Cardiac muscle cell (in vitro differentiated cells and primary cell): Measurements from ENCODE around the gene MBOAT7. TPM values are rescaled to one million over a fixed set of nuclear protein-coding genes. Genes with fewer than 3 reads are reported as not detected.

ENCODE experiments used
- DNase-seq, 2 donors: peaks; one replicate each; pipeline versions ENCODE4 v3.0.0 to v3.0.0-alpha.2; 2010 to 2017; ENCODE audit warnings: low read depth in 1 of 2, low spot score in 1 of 2
- H3K27ac ChIP-seq: fragments of 200-600 bp; sonication (generic); 2 replicates; pipeline ENCODE4 v1.5.1; 2016
- H3K27me3 ChIP-seq: fragments of 200-600 bp; sonication (generic); 2 replicates; pipeline ENCODE4 v1.6.0; 2016; ENCODE audit warnings: control low read depth
- H3K36me3 ChIP-seq: fragments of 200-600 bp; sonication (generic); 2 replicates; pipeline ENCODE4 v1.5.1; 2016; ENCODE audit warnings: control low read depth
- H3K4me1 ChIP-seq: fragments of 200-600 bp; sonication (generic); 2 replicates; pipeline ENCODE4 v1.8.1; 2017; ENCODE audit warnings: low read depth, mild to moderate bottlenecking, mixed run types
- H3K4me3 ChIP-seq: fragments of 200-600 bp; sonication (generic); 2 replicates; pipeline ENCODE4 v1.5.1; 2016; ENCODE audit warnings: mild to moderate bottlenecking
- H3K9me3 ChIP-seq: fragments of 200-600 bp; sonication (generic); 2 replicates; pipeline ENCODE4 v1.5.1; 2017; ENCODE audit warnings: low read depth, mild to moderate bottlenecking, control low read depth
- polyA plus RNA-seq: library from polyadenylated mRNA; unstranded; fragments of >200 nt; fragmentation: Nextera tagmentation; extraction: Ambion mirVana; gene quantifications from 2 replicates; pipeline ENCODE4 v1.2.1, GENCODE V29; 2016
- total RNA-seq: library from RNA; depleted of rRNA; stranded (reverse); fragments of >200 nt; gene quantifications from 2 replicates; pipeline ENCODE4 v1.2.3, GENCODE V29; 2016
- TF ChIP-seq, protein P1 (sequence below): IDR thresholded peaks from 2 replicates; pipeline ENCODE4 v1.5.1; 2012; ENCODE audit warnings: low read depth, mild to moderate bottlenecking, low read length

Gene MBOAT7
- total and polyA plus RNA-seq, 2 experiments from 2014 or later = 118 to 131 TPM

DNA sequence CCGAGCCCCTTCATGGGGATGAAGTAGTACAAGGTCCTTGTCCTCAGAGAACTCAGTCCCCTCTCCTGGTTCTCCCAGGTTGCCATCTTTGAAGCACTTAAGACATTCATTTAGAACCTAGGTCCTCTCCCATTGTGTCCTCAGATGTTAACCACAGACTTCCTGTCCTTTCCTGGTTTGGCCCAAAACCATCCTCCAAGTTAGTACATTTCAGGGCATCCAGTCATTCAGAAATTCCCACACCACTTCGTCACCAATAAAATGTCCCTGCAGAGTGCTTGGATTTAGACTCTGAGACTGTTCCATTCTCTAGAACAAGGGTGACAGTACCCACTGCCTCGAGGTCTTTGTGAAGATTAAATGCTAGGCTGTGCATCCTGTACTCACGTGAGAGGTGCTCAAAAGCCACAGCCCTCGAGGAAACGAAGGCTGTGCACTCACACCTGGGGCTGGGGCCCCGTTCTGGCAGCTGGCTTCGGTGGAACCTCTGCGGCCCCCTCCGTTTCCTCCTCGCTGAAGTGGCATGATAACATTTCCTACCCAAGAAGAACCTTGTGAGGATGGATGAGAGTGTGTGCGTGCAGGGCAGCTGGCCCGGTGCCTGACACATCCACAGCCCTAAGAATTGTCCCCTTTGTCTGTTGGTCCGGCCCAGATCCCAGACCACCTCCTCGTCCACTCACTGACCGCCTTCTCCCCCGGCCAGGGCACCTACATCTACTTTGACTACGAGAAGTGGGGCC is 34.6 kb downstream of the MBOAT7 start:
- Histone ChIP-seq H3K27ac (peak overlapping the region; percentile 49), H3K4me3 (no peak overlapping the region), H3K27me3 (no peaks in the 10 kb centered on the region), H3K4me1 (peaks cover 5% of the 10 kb centered on the region), H3K9me3 (no peaks in the 10 kb centered on the region), H3K36me3 (peaks cover 48% of the 10 kb centered on the region)
- TF ChIP-seq, protein P1, sequence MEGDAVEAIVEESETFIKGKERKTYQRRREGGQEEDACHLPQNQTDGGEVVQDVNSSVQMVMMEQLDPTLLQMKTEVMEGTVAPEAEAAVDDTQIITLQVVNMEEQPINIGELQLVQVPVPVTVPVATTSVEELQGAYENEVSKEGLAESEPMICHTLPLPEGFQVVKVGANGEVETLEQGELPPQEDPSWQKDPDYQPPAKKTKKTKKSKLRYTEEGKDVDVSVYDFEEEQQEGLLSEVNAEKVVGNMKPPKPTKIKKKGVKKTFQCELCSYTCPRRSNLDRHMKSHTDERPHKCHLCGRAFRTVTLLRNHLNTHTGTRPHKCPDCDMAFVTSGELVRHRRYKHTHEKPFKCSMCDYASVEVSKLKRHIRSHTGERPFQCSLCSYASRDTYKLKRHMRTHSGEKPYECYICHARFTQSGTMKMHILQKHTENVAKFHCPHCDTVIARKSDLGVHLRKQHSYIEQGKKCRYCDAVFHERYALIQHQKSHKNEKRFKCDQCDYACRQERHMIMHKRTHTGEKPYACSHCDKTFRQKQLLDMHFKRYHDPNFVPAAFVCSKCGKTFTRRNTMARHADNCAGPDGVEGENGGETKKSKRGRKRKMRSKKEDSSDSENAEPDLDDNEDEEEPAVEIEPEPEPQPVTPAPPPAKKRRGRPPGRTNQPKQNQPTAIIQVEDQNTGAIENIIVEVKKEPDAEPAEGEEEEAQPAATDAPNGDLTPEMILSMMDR = no peak
- DNase-seq = no peak

DNA sequence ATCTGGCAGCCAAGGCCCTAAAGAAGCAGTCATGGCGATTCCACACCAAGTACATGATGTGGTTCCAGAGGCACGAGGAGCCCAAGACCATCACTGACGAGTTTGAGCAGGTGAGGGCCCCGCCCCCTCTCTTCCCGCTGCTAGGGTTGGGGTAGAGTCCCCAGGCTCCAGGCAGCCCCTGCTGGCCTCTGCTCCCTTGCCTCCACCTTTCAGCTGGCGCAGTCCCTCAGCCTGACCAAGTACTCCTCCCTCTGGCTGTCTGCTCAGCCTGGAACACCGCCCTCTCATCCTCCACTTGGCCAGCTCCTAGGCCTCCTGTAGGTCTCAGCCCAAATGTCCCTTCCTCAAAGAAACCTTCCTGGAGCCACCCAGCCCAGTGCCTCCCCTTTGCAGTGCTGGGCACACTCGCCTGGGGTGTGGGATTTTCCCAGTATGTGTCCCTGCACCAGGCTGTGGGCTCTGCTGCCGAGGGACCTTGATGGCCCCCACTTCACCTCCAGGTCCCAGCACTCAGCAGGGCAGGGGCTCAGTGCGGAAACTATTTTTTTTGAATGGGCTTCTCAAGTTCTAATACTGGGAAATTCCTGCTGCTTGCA is 35.6 kb downstream of the MBOAT7 start:
- H3K4me3 ChIP-seq = no peak overlapping the region
- peaks cover 53% of the 10 kb centered on the region for H3K36me3 ChIP-seq
- no peaks in the 10 kb centered on the region for H3K27me3 ChIP-seq
- H3K27ac ChIP-seq = peak overlapping the region; percentile 25
- DNase-seq = no peak
- peaks cover 3% of the 10 kb centered on the region for H3K4me1 ChIP-seq
- no peaks in the 10 kb centered on the region for H3K9me3 ChIP-seq
- TF ChIP-seq, protein P1 = no peak

DNA sequence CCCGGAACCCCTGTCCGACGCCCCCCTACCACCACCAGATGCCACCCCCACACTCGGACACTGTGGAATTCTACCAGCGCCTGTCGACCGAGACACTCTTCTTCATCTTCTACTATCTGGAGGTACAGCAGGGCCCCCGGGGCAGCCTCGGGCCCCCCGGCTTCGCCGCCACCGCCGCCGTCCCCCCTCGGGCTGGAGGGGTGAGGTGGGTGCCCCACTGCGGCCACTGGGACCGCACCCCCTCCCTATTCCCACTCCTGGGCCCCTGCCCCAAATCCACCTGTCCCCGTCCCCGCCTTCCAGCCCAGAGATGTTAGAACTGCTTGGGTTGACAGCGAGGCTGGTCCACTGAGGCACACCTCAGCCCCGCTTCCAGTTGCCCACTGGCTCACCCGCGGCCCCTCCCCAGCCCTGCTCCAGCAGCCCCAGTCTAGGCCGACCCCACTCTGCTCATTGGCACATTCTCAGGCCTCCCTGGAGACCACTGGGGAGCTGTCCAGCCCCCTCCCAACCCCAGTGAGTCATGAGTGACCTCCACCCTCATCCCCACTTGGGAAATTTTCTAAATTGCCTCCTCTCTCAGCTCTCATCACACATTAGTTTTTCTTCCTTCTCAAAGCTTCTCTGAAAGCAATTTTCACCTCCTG is 36.4 kb downstream of the MBOAT7 start:
- no peak for DNase-seq

DNA sequence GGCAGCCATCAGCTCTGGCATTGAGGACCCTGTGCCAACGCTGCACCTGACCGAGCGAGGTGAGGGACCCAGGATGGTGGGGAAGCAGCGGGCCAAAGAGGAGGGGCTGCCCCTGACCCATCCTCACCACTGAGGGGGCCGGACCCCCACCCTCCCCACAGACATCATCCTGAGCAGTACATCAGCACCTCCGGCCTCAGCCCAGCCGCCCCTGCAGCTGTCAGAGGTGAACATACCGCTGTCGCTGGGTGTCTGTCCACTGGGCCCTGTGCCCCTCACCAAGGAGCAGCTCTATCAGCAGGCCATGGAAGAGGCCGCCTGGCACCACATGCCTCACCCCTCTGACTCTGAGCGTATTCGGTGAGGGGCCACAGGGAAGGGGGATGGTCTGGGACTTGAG is 37.1 kb downstream of the MBOAT7 start:
- Histone ChIP-seq H3K4me3 (no peak overlapping the region), H3K36me3 (peaks cover 65% of the 10 kb centered on the region), H3K27ac (no peak overlapping the region), H3K27me3 (no peaks in the 10 kb centered on the region), H3K4me1 (no peaks in the 10 kb centered on the region), H3K9me3 (no peaks in the 10 kb centered on the region)
- no peak for DNase-seq
- TF ChIP-seq, protein P1 = no peak

More for the DNA sequence above, 36.4 kb downstream of the MBOAT7 start:
- Histone ChIP-seq H3K4me1 (no peaks in the 10 kb centered on the region), H3K36me3 (peaks cover 62% of the 10 kb centered on the region), H3K9me3 (no peaks in the 10 kb centered on the region), H3K27me3 (no peaks in the 10 kb centered on the region), H3K4me3 (no peak overlapping the region), H3K27ac (no peak overlapping the region)
- TF ChIP-seq, protein P1 = no peak

DNA sequence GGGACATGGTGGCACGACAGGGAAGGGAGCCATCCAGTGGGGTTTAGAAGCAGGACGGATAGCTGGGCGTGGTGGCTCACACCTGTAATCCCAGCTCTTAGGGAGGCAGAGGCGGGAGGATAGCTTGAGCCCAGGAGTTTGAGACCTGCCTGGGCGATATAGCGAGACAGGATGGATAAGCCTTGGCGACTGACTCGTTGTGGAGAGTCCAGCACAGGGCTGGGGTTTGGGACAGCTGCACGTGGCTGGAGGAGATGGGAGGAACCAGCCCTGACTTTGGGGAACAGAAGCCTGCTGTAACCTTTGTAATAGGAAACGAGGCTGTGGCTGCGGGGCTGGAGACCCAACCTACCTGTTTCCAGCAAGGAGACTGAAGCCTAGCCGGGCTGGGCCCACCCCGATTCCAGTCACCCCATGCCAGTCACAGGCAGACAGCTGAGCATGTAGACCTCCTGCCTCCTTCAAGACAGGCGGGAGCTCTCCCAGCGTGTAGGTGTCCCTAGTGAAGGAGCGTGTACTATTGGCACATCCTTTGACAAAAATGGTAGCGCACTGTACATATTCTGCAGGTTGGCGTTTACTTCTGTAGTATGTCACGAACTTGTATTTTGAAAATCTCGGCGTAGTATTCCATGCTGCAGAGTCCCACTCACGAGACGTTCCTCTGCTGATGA is 37.9 kb downstream of the MBOAT7 start:
- TF ChIP-seq, protein P1 = no peak
- Histone ChIP-seq H3K4me1 (no peaks in the 10 kb centered on the region), H3K4me3 (no peak overlapping the region), H3K36me3 (peaks cover 69% of the 10 kb centered on the region), H3K27ac (no peak overlapping the region), H3K9me3 (no peaks in the 10 kb centered on the region), H3K27me3 (no peaks in the 10 kb centered on the region)
- DNase-seq = no peak
